NT2/D1 (cell line): ENCODE measurements around the gene TMEM86B.

Experiments
- SUZ12 ChIP-seq: IDR thresholded peaks from 2 replicates; pipeline ENCODE4 v1.6.1; 2011; ENCODE audit not compliant: insufficient read length, insufficient read depth; ENCODE audit errors: extremely low read depth
- YY1 ChIP-seq: IDR thresholded peaks from 2 replicates; pipeline ENCODE4 v1.6.1; 2011; ENCODE audit not compliant: insufficient read length, insufficient read depth
- ZNF274 ChIP-seq: IDR thresholded peaks from 2 replicates; pipeline ENCODE4 v1.6.1; 2011; ENCODE audit warnings: mild to moderate bottlenecking, low read depth, low read length

- TF ChIP-seq SUZ12: no peak
- TF ChIP-seq ZNF274: no peak
- TF ChIP-seq YY1: no peak
These were observed 42.5 kb downstream of the TMEM86B start for GRCh38 chr19:55186080-55186479.
